ENCODE results near the gene DNAJB14. TPM values are rescaled to one million over a fixed set of nuclear protein-coding genes. Genes with fewer than 3 reads are reported as not detected.

The DNAJB14 gene
- total and polyA plus RNA-seq, 8 donors: 3.4 to 78.0 (median 10.4) TPM

- H3K36me3 ChIP-seq: no peaks in the 10 kb centered on the region
- 20 to 53% (median 46%) methylated on average over 1 of the region's 1 CpG for WGBS, 5 donors
- no peaks in the 10 kb centered on the region for H3K9me3 ChIP-seq
- no peaks in the 10 kb centered on the region for H3K27me3 ChIP-seq
- no peak for DNase-seq
- no peaks in the 10 kb centered on the region for H3K4me1 ChIP-seq
- intact Hi-C loops (cut with DNase I; ENCODE audit: low total_unique reads): no loop called here
- no peak overlapping the region for H3K4me3 ChIP-seq
- TF ChIP-seq POLR2AphosphoS5 (IDR thresholded peaks at IDR 0.05): no peak
- TF ChIP-seq EP300 (IDR thresholded peaks at IDR 0.05): no peak
- TF ChIP-seq CTCF (IDR thresholded peaks at IDR 0.05): no peak
- no peak for TF ChIP-seq POLR2A (IDR thresholded peaks at IDR 0.05)
- no peak overlapping the region for H3K27ac ChIP-seq
Measured at GRCh38 chr4:99846891-99847290, 99.5 kb downstream of the DNAJB14 start.

Other genes starting within 250 kb of the DNAJB14 start
- 10 to 100 TPM in 3 of 5 donors, 1 to 10 TPM in 1, under 1 TPM in 1; 0.45 to 72.4 (median 13.4) TPM for gene DAPP1, start 129.8 kb downstream of the DNAJB14 start, total RNA-seq
- 1 to 10 TPM; 1.6 to 8.2 (median 7.2) TPM for gene DAPP1, start 129.8 kb downstream of the DNAJB14 start, polyA plus RNA-seq
- 10 to 100 TPM in 3 of 5 donors, 1 to 10 TPM in 2; 1.7 to 48.7 (median 10.7) TPM for gene LAMTOR3, start 52.2 kb downstream of the DNAJB14 start, total RNA-seq
- gene LAMTOR3, start 52.2 kb downstream of the DNAJB14 start, polyA plus RNA-seq: 10 to 100 TPM; 52.0 to 88.4 (median 60.8) TPM
- 100 to 1,000 TPM in 3 of 5 donors, 10 to 100 TPM in 2; 51.6 to 351 (median 145) TPM for gene H2AZ1, start 3.7 kb upstream of the DNAJB14 start, total RNA-seq
- gene H2AZ1, start 3.7 kb upstream of the DNAJB14 start, polyA plus RNA-seq: 100 to 1,000 TPM; 163 to 289 (median 222) TPM
- under 1 TPM in 2 of 5 donors, not detected in 3; 0.55 to 0.58 TPM for gene DDIT4L, start 243.8 kb upstream of the DNAJB14 start, total RNA-seq
- 1 to 10 TPM in 1 of 3 donors, under 1 TPM in 2; 0.62 to 1.1 (median 0.65) TPM for gene DDIT4L, start 243.8 kb upstream of the DNAJB14 start, polyA plus RNA-seq

Measured in stomach (tissue), 9 donors.